HG03159 (cell line): ENCODE data around the gene STUM.
"Not testable (repeated sequence)": the region's sequence is repeated elsewhere in the genome, so short reads cannot be mapped to it uniquely, and the experiment has no call there.

ENCODE experiments used
- ATAC-seq: cut with Tn5 transposase; IDR thresholded peaks from one replicate; pipeline ENCODE4 v1.9.1; 2021; ENCODE audit warnings: mild to moderate bottlenecking, moderate library complexity; ENCODE audit not compliant: unreplicated experiment

The STUM gene

GRCh38 chr1:226548256-226549093 lies at the start of gene STUM:
TSS of gene STUM (plus strand) at chr1:226548764. CDS start at chr1:226548905, 141 bp downstream.
- no peak for ATAC-seq

GRCh38 chr1:226499699-226500098 lies 48.9 kb upstream of the STUM start:
- ATAC-seq: not testable (repeated sequence)

- ATAC-seq: no peak
These were observed 42.5 kb upstream of the STUM start for GRCh38 chr1:226506021-226506420.

- ATAC-seq: no peak
These were observed 41.6 kb upstream of the STUM start for GRCh38 chr1:226506921-226507320.

- no peak for ATAC-seq
These were observed 38.1 kb upstream of the STUM start for GRCh38 chr1:226510453-226510852.

- no peak for ATAC-seq
These were observed 37.3 kb upstream of the STUM start for GRCh38 chr1:226511296-226511695.

- no peak for ATAC-seq
These were observed 36.4 kb upstream of the STUM start for GRCh38 chr1:226512076-226512728.

GRCh38 chr1:226518375-226518774 lies 30.2 kb upstream of the STUM start:
- ATAC-seq: no peak

- no peak for ATAC-seq
These were observed 29.4 kb upstream of the STUM start for GRCh38 chr1:226519135-226519534.

GRCh38 chr1:226519716-226520598 lies 28.6 kb upstream of the STUM start:
- no peak for ATAC-seq

GRCh38 chr1:226520640-226521355 lies 27.8 kb upstream of the STUM start:
- no peak for ATAC-seq

GRCh38 chr1:226523646-226524406 lies 24.7 kb upstream of the STUM start:
- ATAC-seq: no peak

GRCh38 chr1:226524547-226524946 lies 24.0 kb upstream of the STUM start:
- no peak for ATAC-seq

- ATAC-seq: no peak
These were observed 22.8 kb upstream of the STUM start for GRCh38 chr1:226525750-226526149.

GRCh38 chr1:226526801-226527595 lies 21.6 kb upstream of the STUM start:
- no peak for ATAC-seq

- ATAC-seq: no peak
These were observed 18.7 kb upstream of the STUM start for GRCh38 chr1:226529891-226530290.

GRCh38 chr1:226530591-226530990 lies 18.0 kb upstream of the STUM start:
- no peak for ATAC-seq

GRCh38 chr1:226531360-226532093 lies 17.0 kb upstream of the STUM start:
- no peak for ATAC-seq
